ENCODE data around the gene CDC42BPG. TPM values are rescaled to one million over a fixed set of nuclear protein-coding genes. Genes with fewer than 3 reads are reported as not detected.

CDC42BPG gene
- total and polyA plus RNA-seq, 2 of the 8 experiments (the other 6 are each of a cell fraction or from before 2014, with no cell fraction given), result 3.7 to 10.6 TPM

DNA sequence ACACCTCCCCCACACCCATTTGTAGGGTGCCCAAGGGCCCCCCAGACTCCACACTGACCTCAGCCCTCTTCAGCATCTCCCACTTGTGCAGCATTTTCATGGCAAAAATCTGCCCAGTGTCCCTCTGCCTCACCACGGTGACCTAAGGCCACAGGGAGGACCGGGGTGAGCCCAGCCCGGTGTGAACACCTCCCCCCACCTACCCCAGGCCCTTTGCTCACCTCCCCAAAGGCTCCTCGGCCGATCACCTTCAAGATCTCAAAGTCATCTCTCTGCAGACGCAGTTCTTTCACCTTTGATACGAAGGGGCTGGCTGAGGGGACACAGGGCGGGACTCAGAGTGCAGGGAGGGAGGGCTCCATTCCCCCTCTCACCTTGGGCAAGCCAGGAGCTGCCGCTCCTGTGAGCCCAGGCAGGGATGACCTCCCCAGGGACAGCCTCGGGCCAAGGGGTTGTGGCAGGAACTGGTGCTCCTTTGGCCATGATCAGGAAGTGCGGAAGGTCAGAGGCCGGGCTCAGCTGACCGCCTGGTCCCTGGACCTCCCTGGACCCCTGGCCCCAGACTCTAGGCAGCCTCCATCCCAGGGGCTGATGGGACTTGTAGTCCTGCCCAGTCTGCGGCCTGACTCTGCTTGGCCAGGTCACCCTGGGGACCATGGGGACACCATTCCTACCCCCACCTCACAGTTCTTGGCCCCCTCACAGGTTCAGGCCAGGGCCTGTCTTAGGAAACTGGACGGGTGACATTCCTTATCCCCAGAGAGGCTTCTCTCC lies 2.7 kb downstream of the CDC42BPG start (continued):
- TF ChIP-seq, protein P1, sequence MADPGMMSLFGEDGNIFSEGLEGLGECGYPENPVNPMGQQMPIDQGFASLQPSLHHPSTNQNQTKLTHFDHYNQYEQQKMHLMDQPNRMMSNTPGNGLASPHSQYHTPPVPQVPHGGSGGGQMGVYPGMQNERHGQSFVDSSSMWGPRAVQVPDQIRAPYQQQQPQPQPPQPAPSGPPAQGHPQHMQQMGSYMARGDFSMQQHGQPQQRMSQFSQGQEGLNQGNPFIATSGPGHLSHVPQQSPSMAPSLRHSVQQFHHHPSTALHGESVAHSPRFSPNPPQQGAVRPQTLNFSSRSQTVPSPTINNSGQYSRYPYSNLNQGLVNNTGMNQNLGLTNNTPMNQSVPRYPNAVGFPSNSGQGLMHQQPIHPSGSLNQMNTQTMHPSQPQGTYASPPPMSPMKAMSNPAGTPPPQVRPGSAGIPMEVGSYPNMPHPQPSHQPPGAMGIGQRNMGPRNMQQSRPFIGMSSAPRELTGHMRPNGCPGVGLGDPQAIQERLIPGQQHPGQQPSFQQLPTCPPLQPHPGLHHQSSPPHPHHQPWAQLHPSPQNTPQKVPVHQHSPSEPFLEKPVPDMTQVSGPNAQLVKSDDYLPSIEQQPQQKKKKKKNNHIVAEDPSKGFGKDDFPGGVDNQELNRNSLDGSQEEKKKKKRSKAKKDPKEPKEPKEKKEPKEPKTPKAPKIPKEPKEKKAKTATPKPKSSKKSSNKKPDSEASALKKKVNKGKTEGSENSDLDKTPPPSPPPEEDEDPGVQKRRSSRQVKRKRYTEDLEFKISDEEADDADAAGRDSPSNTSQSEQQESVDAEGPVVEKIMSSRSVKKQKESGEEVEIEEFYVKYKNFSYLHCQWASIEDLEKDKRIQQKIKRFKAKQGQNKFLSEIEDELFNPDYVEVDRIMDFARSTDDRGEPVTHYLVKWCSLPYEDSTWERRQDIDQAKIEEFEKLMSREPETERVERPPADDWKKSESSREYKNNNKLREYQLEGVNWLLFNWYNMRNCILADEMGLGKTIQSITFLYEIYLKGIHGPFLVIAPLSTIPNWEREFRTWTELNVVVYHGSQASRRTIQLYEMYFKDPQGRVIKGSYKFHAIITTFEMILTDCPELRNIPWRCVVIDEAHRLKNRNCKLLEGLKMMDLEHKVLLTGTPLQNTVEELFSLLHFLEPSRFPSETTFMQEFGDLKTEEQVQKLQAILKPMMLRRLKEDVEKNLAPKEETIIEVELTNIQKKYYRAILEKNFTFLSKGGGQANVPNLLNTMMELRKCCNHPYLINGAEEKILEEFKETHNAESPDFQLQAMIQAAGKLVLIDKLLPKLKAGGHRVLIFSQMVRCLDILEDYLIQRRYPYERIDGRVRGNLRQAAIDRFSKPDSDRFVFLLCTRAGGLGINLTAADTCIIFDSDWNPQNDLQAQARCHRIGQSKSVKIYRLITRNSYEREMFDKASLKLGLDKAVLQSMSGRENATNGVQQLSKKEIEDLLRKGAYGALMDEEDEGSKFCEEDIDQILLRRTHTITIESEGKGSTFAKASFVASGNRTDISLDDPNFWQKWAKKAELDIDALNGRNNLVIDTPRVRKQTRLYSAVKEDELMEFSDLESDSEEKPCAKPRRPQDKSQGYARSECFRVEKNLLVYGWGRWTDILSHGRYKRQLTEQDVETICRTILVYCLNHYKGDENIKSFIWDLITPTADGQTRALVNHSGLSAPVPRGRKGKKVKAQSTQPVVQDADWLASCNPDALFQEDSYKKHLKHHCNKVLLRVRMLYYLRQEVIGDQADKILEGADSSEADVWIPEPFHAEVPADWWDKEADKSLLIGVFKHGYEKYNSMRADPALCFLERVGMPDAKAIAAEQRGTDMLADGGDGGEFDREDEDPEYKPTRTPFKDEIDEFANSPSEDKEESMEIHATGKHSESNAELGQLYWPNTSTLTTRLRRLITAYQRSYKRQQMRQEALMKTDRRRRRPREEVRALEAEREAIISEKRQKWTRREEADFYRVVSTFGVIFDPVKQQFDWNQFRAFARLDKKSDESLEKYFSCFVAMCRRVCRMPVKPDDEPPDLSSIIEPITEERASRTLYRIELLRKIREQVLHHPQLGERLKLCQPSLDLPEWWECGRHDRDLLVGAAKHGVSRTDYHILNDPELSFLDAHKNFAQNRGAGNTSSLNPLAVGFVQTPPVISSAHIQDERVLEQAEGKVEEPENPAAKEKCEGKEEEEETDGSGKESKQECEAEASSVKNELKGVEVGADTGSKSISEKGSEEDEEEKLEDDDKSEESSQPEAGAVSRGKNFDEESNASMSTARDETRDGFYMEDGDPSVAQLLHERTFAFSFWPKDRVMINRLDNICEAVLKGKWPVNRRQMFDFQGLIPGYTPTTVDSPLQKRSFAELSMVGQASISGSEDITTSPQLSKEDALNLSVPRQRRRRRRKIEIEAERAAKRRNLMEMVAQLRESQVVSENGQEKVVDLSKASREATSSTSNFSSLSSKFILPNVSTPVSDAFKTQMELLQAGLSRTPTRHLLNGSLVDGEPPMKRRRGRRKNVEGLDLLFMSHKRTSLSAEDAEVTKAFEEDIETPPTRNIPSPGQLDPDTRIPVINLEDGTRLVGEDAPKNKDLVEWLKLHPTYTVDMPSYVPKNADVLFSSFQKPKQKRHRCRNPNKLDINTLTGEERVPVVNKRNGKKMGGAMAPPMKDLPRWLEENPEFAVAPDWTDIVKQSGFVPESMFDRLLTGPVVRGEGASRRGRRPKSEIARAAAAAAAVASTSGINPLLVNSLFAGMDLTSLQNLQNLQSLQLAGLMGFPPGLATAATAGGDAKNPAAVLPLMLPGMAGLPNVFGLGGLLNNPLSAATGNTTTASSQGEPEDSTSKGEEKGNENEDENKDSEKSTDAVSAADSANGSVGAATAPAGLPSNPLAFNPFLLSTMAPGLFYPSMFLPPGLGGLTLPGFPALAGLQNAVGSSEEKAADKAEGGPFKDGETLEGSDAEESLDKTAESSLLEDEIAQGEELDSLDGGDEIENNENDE (IDR thresholded peaks at IDR 0.05; ENCODE audit: insufficient replicate concordance, low read length), result no peak
- TF ChIP-seq EZH2 (IDR thresholded peaks at IDR 0.05; ENCODE audit: low read depth, low read length, severe bottlenecking) (no peak), FOSL1 (IDR thresholded peaks at IDR 0.05; ENCODE audit: insufficient read depth, low read depth, low read length) (no peak), SP1 (IDR thresholded peaks at IDR 0.05; ENCODE audit: low read depth, low read length) (peak; percentile 52; the same call in 1 of the 2 replicates), BCL11A (IDR thresholded peaks at IDR 0.05; ENCODE audit: low read depth in 2 of 2, low read length in 2 of 2) (no peak), SAP30 (IDR thresholded peaks at IDR 0.05; ENCODE audit: insufficient read depth, insufficient replicate concordance, low read length) (no peak)
